A172 (cell line): ENCODE data around the gene CYP4F2. TPM values are rescaled to one million over a fixed set of nuclear protein-coding genes. Genes with fewer than 3 reads are reported as not detected.

Experiments
- total RNA-seq: library from RNA; depleted of rRNA; stranded (reverse); fragments of >200 nt; shearing (Covaris generic); gene quantifications from 2 replicates; pipeline ENCODE4 v1.2.3, GENCODE V29; 2014; rRNA removed

CYP4F2 gene
- total RNA-seq, 1 experiment from 2014 or later, result 2.2 TPM

Other genes with a start within 250 kb of the CYP4F2 start
- gene CYP4F12, start 225.0 kb downstream of the CYP4F2 start, total RNA-seq, result 1.3 and 1.6 TPM in 2 replicates
- gene OR10H2, start 170.1 kb downstream of the CYP4F2 start, total RNA-seq, result not detected in 2 replicates
- not detected in 2 replicates for gene OR10H3, start 160.1 kb downstream of the CYP4F2 start, total RNA-seq
- not detected in 2 replicates for gene OR10H5, start 110.4 kb downstream of the CYP4F2 start, total RNA-seq
- not detected in 2 replicates for gene OR10H1, start 82.4 kb downstream of the CYP4F2 start, total RNA-seq
- 0.62 and 2.2 TPM in 2 replicates for gene CYP4F11, start 36.5 kb upstream of the CYP4F2 start, total RNA-seq
- gene OR10H4, start 50.9 kb upstream of the CYP4F2 start, total RNA-seq, result not detected in 2 replicates
- 1,516 and 1,534 TPM in 2 replicates for gene TPM4, start 178.4 kb upstream of the CYP4F2 start, total RNA-seq
- 60.3 and 60.8 TPM in 2 replicates for gene RAB8A, start 213.8 kb upstream of the CYP4F2 start, total RNA-seq
- gene HSH2D, start 245.6 kb upstream of the CYP4F2 start, total RNA-seq, result not detected in 2 replicates